Vagina (tissue), 2 donors: ENCODE data around the gene SULT1A1. TPM values are rescaled to one million over a fixed set of nuclear protein-coding genes. Genes with fewer than 3 reads are reported as not detected.
"Not testable (repeated sequence)": the region's sequence is repeated elsewhere in the genome, so short reads cannot be mapped to it uniquely, and the experiment has no call there.

ENCODE experiments used
- DNase-seq, 2 donors: peaks; one replicate each; pipeline ENCODE4 v3.0.0-alpha.2; 2017; ENCODE audit errors: extremely low spot score in 2 of 2
- H3K27ac ChIP-seq: fragments of 200-600 bp; sonication (generic); one replicate; pipeline ENCODE4 v1.5.1; 2019
- H3K27me3 ChIP-seq: fragments of 200-600 bp; sonication (generic); one replicate; pipeline ENCODE4 v1.5.1; 2019
- H3K36me3 ChIP-seq, 2 donors: fragments of 200-600 bp; sonication (generic); one replicate each; pipeline ENCODE4 v1.5.1; 2017 to 2019
- H3K4me1 ChIP-seq: fragments of 200-600 bp; sonication (generic); one replicate; pipeline ENCODE4 v1.5.1; 2019
- H3K4me3 ChIP-seq, 2 donors: fragments of 200-600 bp; sonication (generic); 1 replicate in 1 of 2; 2 replicates in 1 of 2; pipeline ENCODE4 v1.5.1; 2016 to 2019
- H3K9me3 ChIP-seq: fragments of 200-600 bp; sonication (generic); one replicate; pipeline ENCODE4 v1.5.1; 2019
- CTCF ChIP-seq, 3 experiments: fragments of 450-650 bp in 2 of 3; fragments of 200-600 bp in 1 of 3; sonication (generic) in 1 of 3; IDR thresholded peaks; one replicate each; pipeline ENCODE4 v1.5.1; 2017 to 2019; ENCODE audit warnings: antibody characterized with exemption in 3 of 3, mild to moderate bottlenecking in 2 of 3, moderate library complexity in 2 of 3
- POLR2A ChIP-seq, 2 donors: fragments of 450-650 bp; IDR thresholded peaks; one replicate each; pipeline ENCODE4 v1.6.1; 2017; ENCODE audit warnings: antibody characterized with exemption in 2 of 2, mild to moderate bottlenecking in 2 of 2, moderate library complexity in 2 of 2
- POLR2AphosphoS5 ChIP-seq, 2 donors: sonication (generic); formaldehyde crosslinking; IDR thresholded peaks; one replicate each; pipeline ENCODE4 v1.9.0; 2017; ENCODE audit warnings: antibody characterized with exemption in 2 of 2, mild to moderate bottlenecking in 2 of 2, low read depth in 1 of 2; ENCODE audit not compliant: insufficient read depth in 1 of 2
- intact Hi-C: fragments of 100-400 bp; cut with DNase I; formaldehyde crosslinking; loops from one replicate; pipeline ENCODE4 v1.15.1; 2023
- total RNA-seq: library from RNA; depleted of rRNA; stranded (reverse); fragments of >200 nt; gene quantifications from one replicate; pipeline ENCODE4 v1.2.3, GENCODE V29; 2016

Gene SULT1A1
- total RNA-seq, 1 donor from 2014 or later, result 11.5 TPM

GRCh38 chr16:28569021-28569420 lies 40.8 kb downstream of the SULT1A1 start:
- intact Hi-C loops, result no loop called here
- DNase-seq, result no peak
- Histone ChIP-seq H3K4me1 (peaks cover 18% of the 10 kb centered on the region), H3K9me3 (no peaks in the 10 kb centered on the region), H3K4me3 (no peak overlapping the region), H3K27ac (no peak overlapping the region), H3K36me3 (peaks cover 0 to 6% of the 10 kb centered on the region in 2 donors), H3K27me3 (no peaks in the 10 kb centered on the region)
- no peak for TF ChIP-seq POLR2A (IDR thresholded peaks at IDR 0.05)
- TF ChIP-seq CTCF (IDR thresholded peaks at IDR 0.05), result no peak
- TF ChIP-seq POLR2AphosphoS5 (IDR thresholded peaks at IDR 0.05; ENCODE audit: insufficient read depth in 1 of 2, low read depth in 1 of 2), result no peak

- no peaks in the 10 kb centered on the region for H3K9me3 ChIP-seq
- no peak overlapping the region for H3K4me3 ChIP-seq
- no peak for DNase-seq
- H3K27me3 ChIP-seq, result no peaks in the 10 kb centered on the region
- peaks cover 0 to 6% of the 10 kb centered on the region in 2 donors for H3K36me3 ChIP-seq
- TF ChIP-seq POLR2A (IDR thresholded peaks at IDR 0.05), result no peak
- H3K27ac ChIP-seq, result no peak overlapping the region
- peaks cover 5% of the 10 kb centered on the region for H3K4me1 ChIP-seq
- intact Hi-C loops, result no loop called here
Observed at GRCh38 chr16:28567292-28567691, 42.6 kb downstream of the SULT1A1 start.

DNA sequence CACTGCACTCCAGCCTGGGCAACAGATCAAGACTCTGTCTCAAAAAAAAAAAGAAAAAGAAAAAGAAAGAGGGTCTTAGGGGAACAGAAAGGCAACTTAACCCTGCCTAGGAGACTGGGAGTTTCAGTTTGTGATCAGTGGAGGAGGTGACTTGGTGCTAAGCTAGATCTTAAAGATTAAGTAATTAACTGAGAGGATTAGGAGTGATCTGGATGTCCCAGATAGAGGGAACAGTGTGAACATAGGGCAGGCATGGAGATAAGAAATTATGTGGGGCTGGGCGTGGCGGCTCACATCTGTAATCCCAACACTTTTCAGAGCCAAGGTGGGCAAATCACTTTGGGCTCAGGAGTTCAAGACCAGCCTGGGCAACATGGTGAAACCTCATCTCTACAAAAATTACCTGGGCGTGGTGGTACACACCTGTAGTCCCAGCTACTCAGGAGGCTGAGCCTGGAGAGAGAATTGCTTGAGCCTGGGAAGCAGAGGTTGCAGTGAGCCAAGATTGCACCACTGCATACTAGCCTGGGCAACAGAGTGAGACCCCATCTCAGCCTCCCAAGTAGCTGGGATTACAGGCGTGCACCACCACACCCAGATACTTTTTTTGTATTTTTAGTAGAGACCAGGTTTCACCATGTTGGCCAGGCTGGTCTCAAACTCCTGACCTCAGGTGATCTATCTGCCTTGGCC lies 43.5 kb downstream of the SULT1A1 start:
- not testable (repeated sequence) for H3K36me3 ChIP-seq

GRCh38 chr16:28563218-28563617 lies 46.6 kb downstream of the SULT1A1 start:
- Histone ChIP-seq H3K36me3 (peaks cover 3 to 13% of the 10 kb centered on the region in 2 donors), H3K9me3 (no peaks in the 10 kb centered on the region), H3K27me3 (no peaks in the 10 kb centered on the region), H3K4me1 (peaks cover 11% of the 10 kb centered on the region), H3K27ac (no peak overlapping the region), H3K4me3 (no peak overlapping the region)
- DNase-seq, result no peak
- intact Hi-C loops, result no loop called here
- TF ChIP-seq CTCF (IDR thresholded peaks at IDR 0.05) (no peak), POLR2AphosphoS5 (IDR thresholded peaks at IDR 0.05; ENCODE audit: insufficient read depth in 1 of 2, low read depth in 1 of 2) (no peak), POLR2A (IDR thresholded peaks at IDR 0.05) (no peak)

More for the DNA sequence above, 43.5 kb downstream of the SULT1A1 start:
- DNase-seq, H3K9me3 ChIP-seq, H3K27me3 ChIP-seq, intact Hi-C loops, H3K4me3 ChIP-seq, H3K27ac ChIP-seq: not testable (repeated sequence)
- H3K4me1 ChIP-seq, result peaks cover 11% of the 10 kb centered on the region

- DNase-seq, result no peak
- intact Hi-C loops, result no loop called here
Observed at GRCh38 chr16:28562199-28562598, 47.6 kb downstream of the SULT1A1 start.

More at GRCh38 chr16:28562199-28562598, 47.6 kb downstream of the SULT1A1 start:
- no peaks in the 10 kb centered on the region for H3K9me3 ChIP-seq
- no peaks in the 10 kb centered on the region for H3K27me3 ChIP-seq
- H3K4me1 ChIP-seq, result peaks cover 11% of the 10 kb centered on the region
- no peak for TF ChIP-seq CTCF (IDR thresholded peaks at IDR 0.05)
- no peak for TF ChIP-seq POLR2A (IDR thresholded peaks at IDR 0.05)
- no peak for TF ChIP-seq POLR2AphosphoS5 (IDR thresholded peaks at IDR 0.05; ENCODE audit: insufficient read depth in 1 of 2, low read depth in 1 of 2)
- no peak overlapping the region for H3K27ac ChIP-seq
- peaks cover 3 to 20% of the 10 kb centered on the region in 2 donors for H3K36me3 ChIP-seq
- H3K4me3 ChIP-seq, result no peak overlapping the region
